ENCODE data around the gene TEAD4.

TEAD4 gene

GRCh38 chr12:2959192-2959504 is at the start of gene TEAD4:
Gene TEAD4 (plus strand): TSS chr12:2959397.
- DNase-seq: peak; percentile 20

- DNase-seq: no peak
Measured at GRCh38 chr12:2912216-2912575, 47.0 kb upstream of the TEAD4 start.

- DNase-seq: no peak
Measured at GRCh38 chr12:2919249-2919648, 39.9 kb upstream of the TEAD4 start.

- DNase-seq: no peak
Measured at GRCh38 chr12:2922329-2922728, 36.9 kb upstream of the TEAD4 start.

- no peak for DNase-seq
Measured at GRCh38 chr12:2923057-2923456, 36.1 kb upstream of the TEAD4 start.

- no peak for DNase-seq
Measured at GRCh38 chr12:2924019-2924418, 35.2 kb upstream of the TEAD4 start.

GRCh38 chr12:2925322-2925995 is 33.7 kb upstream of the TEAD4 start:
- DNase-seq: no peak

- no peak for DNase-seq
Measured at GRCh38 chr12:2930865-2931264, 28.3 kb upstream of the TEAD4 start.

- DNase-seq: no peak
Measured at GRCh38 chr12:2933586-2933985, 25.6 kb upstream of the TEAD4 start.

- DNase-seq: no peak
Measured at GRCh38 chr12:2934371-2934770, 24.8 kb upstream of the TEAD4 start.

- no peak for DNase-seq
Measured at GRCh38 chr12:2936301-2936700, 22.9 kb upstream of the TEAD4 start.

GRCh38 chr12:2937500-2937899 is 21.7 kb upstream of the TEAD4 start:
- DNase-seq: no peak

GRCh38 chr12:2939191-2939590 is 20.0 kb upstream of the TEAD4 start:
- DNase-seq: no peak

- DNase-seq: no peak
Measured at GRCh38 chr12:2940564-2940963, 18.6 kb upstream of the TEAD4 start.

- DNase-seq: no peak
Measured at GRCh38 chr12:2941524-2941923, 17.7 kb upstream of the TEAD4 start.

GRCh38 chr12:2944401-2945047 is 14.7 kb upstream of the TEAD4 start:
- DNase-seq: peak; percentile 66

GRCh38 chr12:2949411-2949810 is 9.8 kb upstream of the TEAD4 start:
- no peak for DNase-seq

- no peak for DNase-seq
Measured at GRCh38 chr12:2955888-2956287, 3.3 kb upstream of the TEAD4 start.

GRCh38 chr12:2957816-2958431 is 1.3 kb upstream of the TEAD4 start:
- DNase-seq: no peak

GRCh38 chr12:2958432-2959191 is 585 bp upstream of the TEAD4 start:
- no peak for DNase-seq

GRCh38 chr12:2959505-2960389 is 550 bp downstream of the TEAD4 start:
- no peak for DNase-seq

GRCh38 chr12:2960390-2960956 is 1.3 kb downstream of the TEAD4 start:
- DNase-seq: peak; percentile 32
